Peyer's patch (tissue), 4 donors: ENCODE results near the gene TSSK6.

Source experiments
- POLR2A ChIP-seq, 2 donors: fragments of 450-650 bp; IDR thresholded peaks; one replicate each; pipeline ENCODE4 v1.5.1; 2017; ENCODE audit warnings: antibody characterized with exemption in 2 of 2, mild to moderate bottlenecking in 2 of 2, moderate library complexity in 2 of 2
- TF ChIP-seq, protein P1 (sequence below), 6 experiments: fragments of 450-650 bp in 4 of 6; fragments of 200-600 bp in 2 of 6; sonication (generic) in 1 of 6; IDR thresholded peaks; one replicate each; pipeline ENCODE4 v1.5.1; 2017 to 2019; ENCODE audit warnings: antibody characterized with exemption in 6 of 6, mild to moderate bottlenecking in 3 of 6, moderate library complexity in 1 of 6

DNA sequence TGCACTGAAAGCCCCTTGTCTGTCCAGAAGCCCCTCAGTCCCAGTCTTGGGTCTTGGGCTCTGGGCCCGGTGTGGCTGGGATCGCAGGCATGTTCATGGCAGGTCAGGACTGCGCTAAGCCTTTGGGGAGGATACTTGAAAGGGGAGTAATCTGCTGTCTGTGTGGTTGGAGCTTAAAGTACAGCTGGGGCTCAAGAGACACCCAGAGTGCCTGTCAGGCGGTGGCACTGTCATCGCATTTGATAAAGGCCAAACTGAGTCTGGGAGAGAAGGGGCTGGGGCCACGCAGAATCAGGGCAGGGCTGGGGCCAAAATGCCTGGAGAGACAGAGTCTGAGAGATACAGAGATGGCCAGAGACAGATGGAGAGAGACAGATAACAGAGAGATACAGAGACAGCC lies 18.5 kb upstream of the TSSK6 start:
- TF ChIP-seq, protein P1, sequence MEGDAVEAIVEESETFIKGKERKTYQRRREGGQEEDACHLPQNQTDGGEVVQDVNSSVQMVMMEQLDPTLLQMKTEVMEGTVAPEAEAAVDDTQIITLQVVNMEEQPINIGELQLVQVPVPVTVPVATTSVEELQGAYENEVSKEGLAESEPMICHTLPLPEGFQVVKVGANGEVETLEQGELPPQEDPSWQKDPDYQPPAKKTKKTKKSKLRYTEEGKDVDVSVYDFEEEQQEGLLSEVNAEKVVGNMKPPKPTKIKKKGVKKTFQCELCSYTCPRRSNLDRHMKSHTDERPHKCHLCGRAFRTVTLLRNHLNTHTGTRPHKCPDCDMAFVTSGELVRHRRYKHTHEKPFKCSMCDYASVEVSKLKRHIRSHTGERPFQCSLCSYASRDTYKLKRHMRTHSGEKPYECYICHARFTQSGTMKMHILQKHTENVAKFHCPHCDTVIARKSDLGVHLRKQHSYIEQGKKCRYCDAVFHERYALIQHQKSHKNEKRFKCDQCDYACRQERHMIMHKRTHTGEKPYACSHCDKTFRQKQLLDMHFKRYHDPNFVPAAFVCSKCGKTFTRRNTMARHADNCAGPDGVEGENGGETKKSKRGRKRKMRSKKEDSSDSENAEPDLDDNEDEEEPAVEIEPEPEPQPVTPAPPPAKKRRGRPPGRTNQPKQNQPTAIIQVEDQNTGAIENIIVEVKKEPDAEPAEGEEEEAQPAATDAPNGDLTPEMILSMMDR (IDR thresholded peaks at IDR 0.05), result no peak
- TF ChIP-seq POLR2A (IDR thresholded peaks at IDR 0.05), result no peak
